Left ventricle myocardium superior (tissue), 1 donor: Measurements from ENCODE around the gene JUND. TPM values are rescaled to one million over a fixed set of nuclear protein-coding genes. Genes with fewer than 3 reads are reported as not detected.

ENCODE experiments used
- ATAC-seq: fragments of 200-7000 bp; cut with Tn5 transposase; one replicate; pipeline ENCODE4 v1.9.1; 2020; ENCODE audit warnings: mild to moderate bottlenecking, moderate library complexity
- DNase-seq: peaks from one replicate; pipeline ENCODE4 v3.0.0-alpha.2; 2020
- intact Hi-C: fragments of 100-400 bp; cut with micrococcal nuclease; formaldehyde crosslinking; loops from one replicate; pipeline ENCODE4 v1.11.0; 2022
- total RNA-seq: library from RNA; stranded (reverse); fragmentation: NEBNext Ultra II Directional; extraction: Animal tissue kit (Norgen Biotek cat#: 25700); gene quantifications from one replicate; pipeline ENCODE4 v1.2.1, GENCODE V29; 2021
- donor health status: DM: no; HTN: yes; CAD: no; lungs with severe emphysema.

The JUND gene
- total RNA-seq, 1 donor from 2014 or later: 89.2 TPM

DNA sequence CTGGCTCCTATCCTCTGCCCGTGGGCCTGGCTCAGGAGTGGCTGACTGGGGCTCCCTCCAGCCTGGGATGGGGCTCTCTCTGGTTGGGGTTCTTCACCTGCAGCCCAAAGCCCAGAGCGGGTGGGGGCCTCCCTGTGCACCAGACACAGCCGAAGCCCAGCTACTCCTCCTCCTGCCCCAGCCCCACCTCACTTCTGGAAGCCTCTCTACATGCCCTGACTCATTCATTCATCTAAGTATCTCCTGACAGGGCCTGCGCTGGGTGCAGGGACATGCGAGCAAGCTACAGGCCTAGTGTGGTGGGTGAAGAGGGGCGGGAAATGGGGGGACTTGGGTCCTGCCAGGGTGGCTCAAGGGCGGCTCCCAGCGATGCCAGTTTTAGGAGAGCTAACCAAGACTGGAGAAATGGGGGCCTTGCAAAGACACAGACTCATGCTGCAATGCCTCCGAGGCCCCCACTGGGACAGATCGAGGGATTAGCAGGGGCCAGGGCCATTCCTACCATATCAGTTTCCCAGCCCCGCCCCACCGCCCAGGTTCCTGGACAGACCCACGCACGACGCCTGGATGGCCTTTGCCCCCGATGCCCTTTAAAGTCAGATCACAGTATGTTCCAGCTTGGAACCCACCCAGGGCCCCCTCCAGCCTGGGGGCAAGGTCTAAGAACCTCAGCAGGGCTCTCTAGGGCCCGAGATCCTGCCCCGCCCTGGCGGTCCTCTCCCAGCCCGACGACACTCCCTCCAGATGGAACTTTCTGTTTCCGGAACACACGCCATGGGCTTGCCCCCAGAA, 28.9 kb upstream of the JUND start:
- DNase-seq (no peak), ATAC-seq (no peak)
- intact Hi-C loops: no loop called here

GRCh38 chr19:18309525-18310064, 28.2 kb upstream of the JUND start:
- DNase-seq (no peak), ATAC-seq (no peak)
- intact Hi-C loops: no loop called here

DNA sequence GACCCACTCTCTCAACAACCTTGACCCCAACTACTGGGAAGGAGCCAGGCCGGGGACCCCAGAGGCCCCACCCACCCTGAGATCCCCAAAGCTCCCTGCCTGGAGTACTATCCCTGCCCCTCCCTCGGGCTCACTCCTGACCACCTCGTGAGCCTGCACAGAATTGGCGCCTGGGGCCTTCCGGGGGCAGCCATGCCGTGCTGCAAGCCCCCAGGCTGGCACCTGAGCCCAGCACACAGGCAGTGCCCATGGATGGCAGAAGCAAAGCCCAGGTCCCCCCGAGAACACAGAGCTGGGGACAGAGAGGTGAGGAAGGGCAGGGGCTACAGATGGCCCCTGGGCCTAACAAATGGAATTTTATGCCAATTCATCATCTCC, 27.5 kb upstream of the JUND start:
- intact Hi-C loops: no loop called here

GRCh38 chr19:18308051-18308947, 26.9 kb upstream of the JUND start:
- DNase-seq (no peak), ATAC-seq (no peak)
- intact Hi-C loops: no loop called here

More for the DNA sequence above, 27.5 kb upstream of the JUND start:
- no peak for ATAC-seq
- DNase-seq: no peak

DNA sequence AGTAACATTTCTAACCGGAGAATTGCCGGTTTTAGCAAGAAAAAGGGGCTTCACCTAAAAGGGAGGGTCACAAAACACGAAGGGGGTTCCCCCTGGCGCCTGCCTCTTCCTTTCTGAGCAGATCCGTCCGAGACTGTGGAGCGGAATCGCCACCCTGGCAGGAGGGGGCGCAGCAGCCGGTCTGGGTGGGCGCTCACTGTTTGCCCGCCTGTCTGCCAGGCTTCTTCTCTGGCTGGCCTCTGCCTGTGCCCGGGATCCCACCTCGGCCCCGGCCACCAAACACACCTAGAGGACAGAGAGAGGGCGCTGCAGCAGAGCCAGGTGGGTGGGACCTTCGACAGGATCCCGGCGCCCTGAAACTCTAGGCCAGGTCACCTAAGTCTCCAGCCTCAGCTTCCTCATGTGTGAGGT, 25.9 kb upstream of the JUND start:
- ATAC-seq: no peak
- intact Hi-C loops: no loop called here

GRCh38 chr19:18306888-18307260, 25.5 kb upstream of the JUND start:
- intact Hi-C loops: no loop called here
- no peak for ATAC-seq
- no peak for DNase-seq

More for the DNA sequence above, 25.9 kb upstream of the JUND start:
- DNase-seq: no peak

DNA sequence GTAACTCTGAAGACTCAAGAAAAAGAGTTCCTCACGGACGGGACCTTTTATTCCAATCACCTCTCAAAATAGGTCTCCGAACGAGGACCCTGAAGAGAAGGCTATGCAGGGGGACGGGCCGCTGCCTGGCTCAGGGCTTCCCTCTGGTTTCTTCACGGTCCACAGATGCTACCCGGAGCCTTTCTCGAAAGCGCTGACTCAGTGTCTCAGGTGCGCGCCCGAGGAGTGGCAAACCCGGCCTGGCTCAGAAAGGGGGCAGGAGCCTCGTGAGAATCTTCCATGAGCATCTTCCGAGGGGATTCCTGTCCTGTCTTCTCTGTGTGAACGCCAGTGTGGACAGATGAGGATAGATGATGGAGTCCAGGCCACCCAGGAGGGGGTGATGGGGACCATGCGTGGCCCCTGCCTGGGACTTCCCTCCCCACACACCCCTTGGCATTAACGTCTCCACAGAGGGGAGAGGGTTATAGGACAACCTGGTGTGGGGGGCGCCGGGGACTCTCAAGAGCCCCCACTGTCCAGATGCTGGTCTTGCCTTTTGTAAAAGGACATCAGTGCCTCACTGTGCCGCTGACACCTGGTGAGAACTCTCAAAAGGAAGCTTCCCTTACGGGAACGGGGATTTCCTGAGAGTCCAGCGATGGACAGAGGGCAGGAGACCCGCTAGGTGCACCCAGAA, 24.9 kb upstream of the JUND start:
- intact Hi-C loops: no loop called here
- DNase-seq: no peak
- no peak for ATAC-seq

- ATAC-seq (peak; percentile 83), DNase-seq (peak; percentile 92)
- intact Hi-C loops: no loop called here
Observed at GRCh38 chr19:18304458-18305310, 23.3 kb upstream of the JUND start.

DNA sequence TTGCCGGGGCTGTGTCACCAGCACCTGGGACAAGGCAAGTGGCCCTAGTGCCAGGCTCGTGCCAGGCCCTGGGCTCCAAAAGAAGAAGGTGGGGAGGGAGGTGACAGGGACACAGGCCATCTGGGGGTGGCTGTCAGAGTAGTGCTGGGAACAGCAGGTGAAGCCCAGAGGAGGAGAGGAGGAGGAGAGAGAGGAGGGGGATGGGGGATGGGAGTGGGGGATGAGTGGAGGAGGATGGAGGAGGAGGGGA, 22.7 kb upstream of the JUND start:
- peak; percentile 54 for ATAC-seq
- intact Hi-C loops: no loop called here

GRCh38 chr19:18301718-18302111, 20.3 kb upstream of the JUND start:
- DNase-seq: no peak
- ATAC-seq: no peak
- intact Hi-C loops: no loop called here

More for the DNA sequence above, 22.7 kb upstream of the JUND start:
- peak; percentile 76 for DNase-seq

DNA sequence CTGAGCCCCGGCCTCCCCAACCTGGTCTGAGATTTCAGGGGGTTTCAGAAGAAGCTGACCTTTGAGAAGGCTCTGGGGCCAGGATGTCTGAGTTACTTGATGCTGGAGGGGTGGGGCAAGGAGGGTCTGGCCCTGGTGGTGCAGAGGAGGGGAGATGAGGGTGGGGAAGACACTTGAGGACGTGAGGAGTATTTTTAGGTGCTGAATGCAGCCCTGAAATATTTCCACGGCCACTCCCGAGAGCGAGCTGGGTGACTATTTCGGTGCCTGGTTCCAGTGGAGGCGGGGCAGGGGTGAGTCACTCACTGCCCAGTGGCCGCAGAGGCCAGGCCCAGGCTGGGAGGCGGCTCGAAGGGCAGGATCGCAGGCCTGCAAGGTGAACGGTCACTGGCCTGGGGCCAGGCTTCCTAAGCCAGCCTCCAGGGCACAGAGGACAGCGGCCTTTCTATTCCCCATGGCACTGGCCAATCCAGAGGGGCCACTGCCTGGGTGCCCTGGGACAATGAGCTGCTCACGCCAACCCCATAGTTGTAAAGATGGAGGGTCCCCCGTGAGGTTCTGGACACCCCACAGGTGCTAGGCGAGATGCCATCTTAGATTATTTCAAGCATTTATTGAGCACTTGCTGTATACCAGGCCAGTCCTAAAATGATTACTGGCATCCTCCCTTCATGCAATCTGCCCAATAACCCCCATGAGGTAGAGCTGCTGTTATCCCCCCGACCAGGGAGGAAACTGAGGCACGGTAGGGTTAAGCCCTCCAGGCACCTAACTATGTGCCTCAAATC, 19.7 kb upstream of the JUND start:
- intact Hi-C loops: no loop called here
- peak; percentile 83 for DNase-seq

GRCh38 chr19:18299654-18300053, 18.2 kb upstream of the JUND start:
- DNase-seq (no peak), ATAC-seq (no peak)
- intact Hi-C loops: no loop called here

More for the DNA sequence above, 19.7 kb upstream of the JUND start:
- peak; percentile 54 for ATAC-seq

- DNase-seq: no peak
- no peak for ATAC-seq
- intact Hi-C loops: no loop called here
Observed at GRCh38 chr19:18298601-18299000, 17.2 kb upstream of the JUND start.

GRCh38 chr19:18297308-18297707, 15.9 kb upstream of the JUND start:
- ATAC-seq (no peak), DNase-seq (no peak)
- intact Hi-C loops: no loop called here

GRCh38 chr19:18295034-18295451, 13.6 kb upstream of the JUND start:
- no peak for ATAC-seq
- intact Hi-C loops: no loop called here
- no peak for DNase-seq

GRCh38 chr19:18294467-18294864, 13.0 kb upstream of the JUND start:
- intact Hi-C loops: no loop called here
- DNase-seq: peak; percentile 62

DNA sequence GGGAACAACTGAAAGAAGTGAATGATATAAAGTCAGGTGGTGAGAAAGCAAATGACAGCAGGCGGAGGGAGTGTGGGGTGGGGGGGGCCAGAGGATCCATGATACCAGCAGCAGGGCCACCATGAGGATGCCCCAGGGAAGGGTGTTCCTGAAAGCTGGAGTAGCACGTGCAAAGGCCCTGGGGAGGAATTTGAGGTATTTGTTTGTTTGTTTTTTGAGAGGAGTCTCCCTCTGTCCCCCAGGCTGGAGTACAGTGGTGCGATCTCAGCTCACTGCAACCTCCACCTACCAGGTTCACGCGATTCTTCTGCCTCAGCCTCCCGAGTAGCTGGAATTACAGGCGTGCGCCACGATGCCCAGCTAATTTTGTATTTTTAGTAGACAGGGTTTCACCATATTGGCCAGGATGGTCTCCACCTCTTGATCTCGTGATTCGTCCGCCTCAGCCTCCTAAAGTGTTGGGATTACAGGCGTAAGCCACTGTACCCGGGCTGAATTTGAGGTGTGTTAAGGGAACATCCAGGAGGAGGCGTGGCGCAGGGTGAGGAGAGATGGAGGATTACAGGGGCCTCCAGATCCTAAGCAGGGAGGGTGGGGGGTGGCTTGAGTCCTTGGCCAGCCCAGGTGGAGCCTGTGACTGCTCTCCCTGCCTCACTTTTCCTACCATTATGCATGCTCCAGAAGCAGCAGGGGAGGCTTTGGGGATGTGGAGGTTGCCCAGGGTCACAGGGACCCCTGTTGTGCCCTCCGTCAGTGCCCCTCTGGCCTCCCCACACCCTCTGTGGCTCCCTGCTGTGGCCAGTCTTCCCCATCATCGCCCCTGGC, 12.4 kb upstream of the JUND start:
- no peak for ATAC-seq
- DNase-seq: no peak
- intact Hi-C loops: no loop called here

More at GRCh38 chr19:18294467-18294864, 13.0 kb upstream of the JUND start:
- ATAC-seq: no peak
